ENCODE measurements around the gene KDM8.

The KDM8 gene

GRCh38 chr16:27225536-27226360 is 22.4 kb downstream of the KDM8 start:
- Histone ChIP-seq H3K27ac (peak overlapping the region; percentile 94), H3K79me2 (ENCODE audit: insufficient read depth, low read depth) (no peaks in the 10 kb centered on the region), H3K36me3 (ENCODE audit: insufficient read depth) (no peaks in the 10 kb centered on the region), H3K4me2 (peak overlapping the region; percentile 98), H3K27me3 (ENCODE audit: insufficient read depth, low read depth) (no peaks in the 10 kb centered on the region), H3K9ac (peak overlapping the region; percentile 60), H3K4me1 (ENCODE audit: low read depth, poor library complexity, severe bottlenecking) (peaks cover 71% of the 10 kb centered on the region), H2AFZ (ENCODE audit: low read depth) (peak overlapping the region; percentile 45; the same call in 1 of the 2 replicates), H4K20me1 (ENCODE audit: insufficient read depth) (no peaks in the 10 kb centered on the region), H3K4me3 (IDR thresholded peaks at IDR 0.05; ENCODE audit: insufficient read depth, low read depth, low read length) (no peak overlapping the region)
- TF ChIP-seq CTCF (conservative IDR thresholded peaks at IDR 0.05; ENCODE audit: low read depth, low read length): peak; percentile 35

GRCh38 chr16:27226476-27226875 is 23.1 kb downstream of the KDM8 start:
- H3K9ac ChIP-seq: peak overlapping the region; percentile 60; the same call in 1 of the 2 replicates
- H3K27me3 ChIP-seq (ENCODE audit: insufficient read depth, low read depth): no peaks in the 10 kb centered on the region
- H4K20me1 ChIP-seq (ENCODE audit: insufficient read depth): no peaks in the 10 kb centered on the region
- peaks cover 78% of the 10 kb centered on the region for H3K4me1 ChIP-seq (ENCODE audit: low read depth, poor library complexity, severe bottlenecking)
- H3K4me2 ChIP-seq: peak overlapping the region; percentile 98
- peak overlapping the region; percentile 94 for H3K27ac ChIP-seq
- H3K4me3 ChIP-seq (IDR thresholded peaks at IDR 0.05; ENCODE audit: insufficient read depth, low read depth, low read length): no peak overlapping the region
- H3K36me3 ChIP-seq (ENCODE audit: insufficient read depth): no peaks in the 10 kb centered on the region
- peak overlapping the region; percentile 45; the same call in 1 of the 2 replicates for H2AFZ ChIP-seq (ENCODE audit: low read depth)
- no peak for TF ChIP-seq CTCF (conservative IDR thresholded peaks at IDR 0.05; ENCODE audit: low read depth, low read length)
- no peaks in the 10 kb centered on the region for H3K79me2 ChIP-seq (ENCODE audit: insufficient read depth, low read depth)

- Histone ChIP-seq H3K4me3 (IDR thresholded peaks at IDR 0.05; ENCODE audit: insufficient read depth, low read depth, low read length) (no peak overlapping the region), H2AFZ (ENCODE audit: low read depth) (peak overlapping the region; percentile 45; the same call in 1 of the 2 replicates), H3K27me3 (ENCODE audit: insufficient read depth, low read depth) (no peaks in the 10 kb centered on the region), H3K27ac (peak overlapping the region; percentile 94), H4K20me1 (ENCODE audit: insufficient read depth) (no peaks in the 10 kb centered on the region), H3K4me1 (ENCODE audit: low read depth, poor library complexity, severe bottlenecking) (peaks cover 85% of the 10 kb centered on the region), H3K4me2 (peak overlapping the region; percentile 98), H3K79me2 (ENCODE audit: insufficient read depth, low read depth) (no peaks in the 10 kb centered on the region), H3K36me3 (ENCODE audit: insufficient read depth) (no peaks in the 10 kb centered on the region), H3K9ac (peak overlapping the region; percentile 60; the same call in 1 of the 2 replicates)
- TF ChIP-seq CTCF (conservative IDR thresholded peaks at IDR 0.05; ENCODE audit: low read depth, low read length): no peak
These were observed 23.8 kb downstream of the KDM8 start for GRCh38 chr16:27226976-27227705.

DNA sequence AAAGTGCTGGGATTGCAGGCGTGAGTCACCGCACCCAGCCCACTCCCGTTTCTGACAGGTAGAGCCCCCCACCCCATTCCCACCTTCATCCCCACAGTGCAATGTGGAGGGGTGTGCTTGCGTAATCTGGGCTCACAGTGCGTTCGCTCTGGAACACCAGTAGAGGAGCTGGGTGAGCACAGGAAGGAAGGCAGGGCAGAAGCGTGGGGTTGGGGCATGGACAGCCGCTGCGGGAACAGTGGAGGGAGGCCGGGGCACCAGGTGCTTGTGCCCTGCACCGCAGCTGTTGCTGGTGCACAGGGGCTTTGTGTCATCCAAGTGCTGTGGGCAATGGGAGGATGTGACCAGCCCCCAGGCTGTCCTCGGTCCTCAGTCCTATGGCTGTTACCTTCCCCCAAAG is 24.7 kb downstream of the KDM8 start:
- H3K4me3 ChIP-seq (IDR thresholded peaks at IDR 0.05; ENCODE audit: insufficient read depth, low read depth, low read length): no peak overlapping the region
- H3K27ac ChIP-seq: no peak overlapping the region
- peaks cover 94% of the 10 kb centered on the region for H3K4me1 ChIP-seq (ENCODE audit: low read depth, poor library complexity, severe bottlenecking)
- no peak overlapping the region for H3K9ac ChIP-seq
- no peak for TF ChIP-seq CTCF (conservative IDR thresholded peaks at IDR 0.05; ENCODE audit: low read depth, low read length)
- H3K36me3 ChIP-seq (ENCODE audit: insufficient read depth): no peaks in the 10 kb centered on the region
- no peaks in the 10 kb centered on the region for H4K20me1 ChIP-seq (ENCODE audit: insufficient read depth)
- no peak overlapping the region for H2AFZ ChIP-seq (ENCODE audit: low read depth)
- no peaks in the 10 kb centered on the region for H3K27me3 ChIP-seq (ENCODE audit: insufficient read depth, low read depth)
- no peaks in the 10 kb centered on the region for H3K79me2 ChIP-seq (ENCODE audit: insufficient read depth, low read depth)
- peak overlapping the region; percentile 98; the same call in 1 of the 2 replicates for H3K4me2 ChIP-seq

All from KMS-11 (cell line).